Neural crest cell (in vitro differentiated cells): ENCODE measurements around the gene AUP1. TPM values are rescaled to one million over a fixed set of nuclear protein-coding genes. Genes with fewer than 3 reads are reported as not detected.
A peak's percentile ranks its signal among the peaks of the same experiment; 100 is the strongest.

Source experiments
- DNase-seq: peaks from one replicate; pipeline ENCODE4 v3.0.0; 2021; ENCODE audit warnings: low read depth, mixed read lengths, low spot score
- H3K27ac Mint-ChIP-seq: one replicate; pipeline ENCODE4 v1.8.0; 2021; ENCODE audit warnings: mild to moderate bottlenecking, mixed read lengths; ENCODE audit not compliant: unreplicated experiment
- H3K27me3 Mint-ChIP-seq: 2 replicates; pipeline ENCODE4 v1.8.0; 2021; ENCODE audit warnings: low read depth, mild to moderate bottlenecking, mixed read lengths
- H3K36me3 Mint-ChIP-seq: 2 replicates; pipeline ENCODE4 v1.8.0; 2021; ENCODE audit warnings: low read depth, mild to moderate bottlenecking, mixed read lengths
- H3K4me1 Mint-ChIP-seq: 2 replicates; pipeline ENCODE4 v1.8.0; 2021; ENCODE audit warnings: mixed read lengths
- H3K4me3 Mint-ChIP-seq: one replicate; pipeline ENCODE4 v1.8.0; 2021; ENCODE audit warnings: mild to moderate bottlenecking, mixed read lengths
- H3K9me3 Mint-ChIP-seq: 2 replicates; pipeline ENCODE4 v1.8.0; 2021; ENCODE audit warnings: mixed read lengths
- CTCF ChIP-seq: fragments of 200-600 bp; sonication (generic); conservative IDR thresholded peaks from 2 replicates; pipeline ENCODE4 v1.5.0; 2021; ENCODE audit warnings: antibody characterized with exemption, mild to moderate bottlenecking
- total RNA-seq: library from RNA; stranded (reverse); gene quantifications from 2 replicates; pipeline ENCODE4 v1.2.1, GENCODE V29; 2021

Gene AUP1
- total RNA-seq, 1 donor from 2014 or later, result 113 TPM

GRCh38 chr2:74555610-74556103, 26.2 kb upstream of the AUP1 start:
- H3K27ac Mint-ChIP-seq, result no peak overlapping the region
- no peak for TF ChIP-seq CTCF
- H3K4me1 Mint-ChIP-seq, result peaks cover 27% of the 10 kb centered on the region
- H3K4me3 Mint-ChIP-seq, result peak overlapping the region; percentile 94
- H3K9me3 Mint-ChIP-seq, result no peaks in the 10 kb centered on the region
- H3K36me3 Mint-ChIP-seq, result peaks cover 7% of the 10 kb centered on the region
- DNase-seq, result no peak
- H3K27me3 Mint-ChIP-seq, result peaks cover 15% of the 10 kb centered on the region

DNA sequence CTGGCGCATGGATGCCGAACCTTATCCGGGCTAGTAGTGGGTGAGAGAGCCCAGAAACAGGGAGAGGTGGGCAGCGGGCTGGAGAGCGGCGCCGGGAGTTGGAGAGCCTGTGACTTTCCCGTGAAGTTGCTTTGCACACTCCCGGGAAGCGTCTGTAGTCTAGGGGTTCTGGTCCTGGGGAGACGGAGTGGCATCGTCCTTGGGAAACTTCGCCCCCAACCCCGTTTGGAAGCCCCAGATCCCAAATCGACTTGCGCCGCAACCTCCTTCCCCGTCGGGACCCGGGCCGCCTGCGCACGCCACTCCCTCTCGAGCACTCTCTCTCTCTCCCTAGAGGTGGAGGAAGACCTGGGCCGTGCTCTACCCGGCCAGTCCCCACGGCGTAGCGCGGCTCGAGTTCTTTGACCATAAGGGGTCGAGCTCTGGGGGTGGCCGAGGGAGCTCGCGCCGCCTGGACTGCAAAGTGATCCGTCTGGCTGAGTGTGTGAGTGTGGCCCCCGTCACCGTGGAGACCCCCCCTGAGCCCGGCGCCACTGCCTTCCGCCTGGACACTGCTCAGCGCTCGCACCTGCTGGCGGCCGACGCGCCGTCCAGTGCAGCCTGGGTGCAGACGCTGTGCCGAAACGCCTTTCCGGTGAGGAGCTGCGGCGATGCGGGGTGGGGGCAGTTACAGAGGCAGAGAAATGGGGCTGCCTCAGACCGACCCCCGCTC, 25.5 kb upstream of the AUP1 start:
- peaks cover 34% of the 10 kb centered on the region for H3K4me1 Mint-ChIP-seq
- no peaks in the 10 kb centered on the region for H3K9me3 Mint-ChIP-seq
- H3K36me3 Mint-ChIP-seq, result peaks cover 9% of the 10 kb centered on the region
- peak; percentile 26 for TF ChIP-seq CTCF
- H3K27ac Mint-ChIP-seq, result peak overlapping the region; percentile 88
- peak overlapping the region; percentile 94 for H3K4me3 Mint-ChIP-seq
- DNase-seq, result peak; percentile 49
- H3K27me3 Mint-ChIP-seq, result peaks cover 8% of the 10 kb centered on the region

- Mint-ChIP-seq H3K36me3 (peaks cover 9% of the 10 kb centered on the region), H3K4me3 (peak within 1 kb of the TSS; percentile 96), H3K4me1 (peaks cover 40% of the 10 kb centered on the region), H3K9me3 (no peaks in the 10 kb centered on the region), H3K27ac (peak within 1 kb of the TSS; percentile 95), H3K27me3 (peaks cover 6% of the 10 kb centered on the region)
- TF ChIP-seq CTCF, result no peak
- DNase-seq, result peak; percentile 78
Observed at GRCh38 chr2:74553892-74554819, 24.6 kb upstream of the AUP1 start, which contains the start of the genes DOK1 and LOXL3. TSS of gene DOK1 (plus strand) at chr2:74554720. CDS start at chr2:74554755, 35 bp downstream. TSS of gene LOXL3 (minus strand) at chr2:74553942. CDS start at chr2:74552634, 1,308 bp downstream.

DNA sequence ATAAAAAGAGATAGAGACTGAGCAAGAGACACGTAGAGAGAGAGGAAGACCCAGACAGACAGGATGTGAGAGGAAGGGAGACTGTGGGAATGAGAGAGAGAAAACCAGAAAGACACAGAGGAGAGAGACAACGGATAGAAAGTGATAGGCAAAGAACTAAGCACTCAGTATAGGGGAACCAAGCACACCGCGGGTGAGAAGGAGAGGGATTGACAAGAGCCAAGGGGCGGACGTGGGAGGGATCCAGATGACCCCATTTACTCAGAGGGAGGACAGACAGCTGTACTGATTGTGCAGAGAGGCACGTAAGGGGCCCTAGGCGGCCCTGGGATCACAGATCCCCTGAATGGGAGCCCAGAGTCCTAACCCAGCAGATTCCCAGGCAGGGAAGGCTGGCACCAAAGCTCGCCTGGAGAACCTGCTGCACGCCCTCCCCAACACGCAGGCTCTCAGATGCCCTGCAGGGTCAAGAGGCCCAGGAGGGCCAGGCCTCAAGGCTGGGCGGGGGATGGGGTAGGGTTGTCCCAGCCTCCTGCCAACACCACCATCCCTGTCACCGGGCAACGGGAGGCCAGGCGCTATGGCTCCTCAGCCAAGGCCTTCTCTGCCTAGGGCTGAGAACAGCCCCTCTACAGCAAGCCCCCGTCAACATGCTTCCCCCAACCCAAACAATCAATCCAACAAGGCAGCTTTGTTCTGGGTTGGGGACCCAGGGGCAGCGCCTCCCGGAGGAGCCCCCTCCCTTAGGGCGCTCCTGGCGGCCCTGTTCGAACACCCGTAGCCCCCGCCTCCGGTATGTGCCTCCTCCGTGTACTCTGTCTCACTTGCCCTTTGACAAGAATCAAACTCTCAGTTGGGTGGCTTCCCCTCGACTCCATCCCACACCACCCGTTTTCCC, 23.7 kb upstream of the AUP1 start:
- Mint-ChIP-seq H3K27me3 (peaks cover 10% of the 10 kb centered on the region), H3K4me3 (peak overlapping the region; percentile 96), H3K27ac (peak overlapping the region; percentile 95), H3K36me3 (peaks cover 9% of the 10 kb centered on the region), H3K9me3 (no peaks in the 10 kb centered on the region), H3K4me1 (peaks cover 45% of the 10 kb centered on the region)
- no peak for TF ChIP-seq CTCF
- peak; percentile 52 for DNase-seq
